ENCODE data around the gene OR4E1. TPM values are rescaled to one million over a fixed set of nuclear protein-coding genes. Genes with fewer than 3 reads are reported as not detected.

The OR4E1 gene
- total and polyA plus RNA-seq, 4 donors, result not detected

GRCh38 chr14:21704338-21704737 lies 30.7 kb upstream of the OR4E1 start:
- Histone ChIP-seq H3K9ac (ENCODE audit: insufficient read depth in 1 of 2, low read length in 2 of 2) (no peak overlapping the region), H3K9me3 (ENCODE audit: control insufficient read depth in 4 of 4, insufficient read depth in 3 of 4, low read length in 3 of 4) (no peaks in the 10 kb centered on the region), H3K27ac (ENCODE audit: low read depth in 1 of 2, low read length in 1 of 2) (no peak overlapping the region), H3K4me1 (ENCODE audit: control insufficient read depth in 5 of 5, insufficient read depth in 5 of 5, low read length in 5 of 5) (no peaks in the 10 kb centered on the region), H3K27me3 (ENCODE audit: control insufficient read depth in 3 of 3, insufficient read depth in 3 of 3, low read length in 2 of 3) (no peaks in the 10 kb centered on the region), H3K4me3 (no peak overlapping the region), H3K36me3 (ENCODE audit: control insufficient read depth in 4 of 4, insufficient read depth in 4 of 4, low read length in 4 of 4) (no peaks in the 10 kb centered on the region)
- DNase-seq (no peak), ATAC-seq (ENCODE audit: insufficient read depth, low FRiP score) (no peak)
- TF ChIP-seq CTCF (IDR thresholded peaks at IDR 0.05; ENCODE audit: control extremely low read depth, extremely low read depth), result no peak

GRCh38 chr14:21703357-21704326 lies 30.0 kb upstream of the OR4E1 start:
- no peak for ATAC-seq (ENCODE audit: insufficient read depth, low FRiP score)

GRCh38 chr14:21702316-21702715 lies 28.7 kb upstream of the OR4E1 start:
- WGBS, 2 donors, result 80 to 93% methylated on average over 2 of the region's 2 CpGs
- Histone ChIP-seq H3K4me1 (ENCODE audit: control insufficient read depth in 5 of 5, insufficient read depth in 5 of 5, low read length in 5 of 5) (no peaks in the 10 kb centered on the region), H3K9ac (ENCODE audit: insufficient read depth in 1 of 2, low read length in 2 of 2) (no peak overlapping the region), H3K27ac (ENCODE audit: low read depth in 1 of 2, low read length in 1 of 2) (no peak overlapping the region), H3K36me3 (ENCODE audit: control insufficient read depth in 4 of 4, insufficient read depth in 4 of 4, low read length in 4 of 4) (no peaks in the 10 kb centered on the region), H3K27me3 (ENCODE audit: control insufficient read depth in 3 of 3, insufficient read depth in 3 of 3, low read length in 2 of 3) (no peaks in the 10 kb centered on the region), H3K9me3 (ENCODE audit: control insufficient read depth in 4 of 4, insufficient read depth in 3 of 4, low read length in 3 of 4) (no peaks in the 10 kb centered on the region), H3K4me3 (no peak overlapping the region)
- ATAC-seq (ENCODE audit: insufficient read depth, low FRiP score) (no peak), DNase-seq (no peak)
- no peak for TF ChIP-seq CTCF (IDR thresholded peaks at IDR 0.05; ENCODE audit: control extremely low read depth, extremely low read depth)

More at GRCh38 chr14:21703357-21704326, 30.0 kb upstream of the OR4E1 start:
- Histone ChIP-seq H3K4me1 (ENCODE audit: control insufficient read depth in 5 of 5, insufficient read depth in 5 of 5, low read length in 5 of 5) (no peaks in the 10 kb centered on the region), H3K27me3 (ENCODE audit: control insufficient read depth in 3 of 3, insufficient read depth in 3 of 3, low read length in 2 of 3) (no peaks in the 10 kb centered on the region), H3K4me3 (no peak overlapping the region), H3K27ac (ENCODE audit: low read depth in 1 of 2, low read length in 1 of 2) (no peak overlapping the region), H3K9me3 (ENCODE audit: control insufficient read depth in 4 of 4, insufficient read depth in 3 of 4, low read length in 3 of 4) (no peaks in the 10 kb centered on the region), H3K9ac (ENCODE audit: insufficient read depth in 1 of 2, low read length in 2 of 2) (no peak overlapping the region), H3K36me3 (ENCODE audit: control insufficient read depth in 4 of 4, insufficient read depth in 4 of 4, low read length in 4 of 4) (no peaks in the 10 kb centered on the region)
- 57 to 87% methylated on average over 2 of the region's 2 CpGs for WGBS, 2 donors
- no peak for DNase-seq
- no peak for TF ChIP-seq CTCF (IDR thresholded peaks at IDR 0.05; ENCODE audit: control extremely low read depth, extremely low read depth)
